ENCODE measurements around the gene DHX34.
"Not testable (repeated sequence)": the region's sequence is repeated elsewhere in the genome, so short reads cannot be mapped to it uniquely, and the experiment has no call there.

Gene DHX34

GRCh38 chr19:47404334-47405196 is 55.5 kb downstream of the DHX34 start:
- Histone ChIP-seq H3K4me1 (ENCODE audit: insufficient read depth, low read length) (no peaks in the 10 kb centered on the region), H3K4me3 (ENCODE audit: low read depth in 1 of 2, low read length in 2 of 2) (no peak overlapping the region), H3K27me3 (ENCODE audit: control insufficient read depth in 1 of 2, insufficient read depth in 2 of 2, low read length in 2 of 2) (peaks cover 0 to 12% of the 10 kb centered on the region in 2 donors), H3K27ac (ENCODE audit: low read depth, low read length) (no peak overlapping the region), H3K9me3 (ENCODE audit: low read length) (no peaks in the 10 kb centered on the region), H3K36me3 (ENCODE audit: insufficient read depth, low read length) (no peaks in the 10 kb centered on the region), H3K9ac (ENCODE audit: low read length) (no peak overlapping the region)

DNA sequence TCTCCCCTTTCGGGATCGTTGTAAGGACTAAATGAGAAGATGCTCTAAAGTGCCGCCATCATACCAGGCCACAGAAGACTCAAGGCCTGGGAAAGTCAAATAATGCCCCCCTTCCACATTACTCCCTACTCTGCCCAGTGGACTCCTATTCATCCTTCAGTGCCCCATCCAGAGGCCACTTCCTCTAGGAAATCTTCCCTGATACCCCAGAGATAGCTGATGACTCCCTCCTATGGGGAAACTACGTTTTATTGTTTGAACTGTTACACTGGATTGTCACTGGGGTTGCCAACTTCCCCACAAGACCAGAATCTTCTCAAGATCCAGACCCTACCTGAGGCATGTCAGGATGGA is 56.1 kb downstream of the DHX34 start:
- Histone ChIP-seq H3K27ac (ENCODE audit: low read depth, low read length) (no peak overlapping the region), H3K27me3 (ENCODE audit: control insufficient read depth in 1 of 2, insufficient read depth in 2 of 2, low read length in 2 of 2) (peaks cover 0 to 10% of the 10 kb centered on the region in 2 donors), H3K4me1 (ENCODE audit: insufficient read depth, low read length) (no peaks in the 10 kb centered on the region), H3K9ac (ENCODE audit: low read length) (no peak overlapping the region), H3K36me3 (ENCODE audit: insufficient read depth, low read length) (no peaks in the 10 kb centered on the region), H3K9me3 (ENCODE audit: low read length) (no peaks in the 10 kb centered on the region), H3K4me3 (ENCODE audit: low read depth in 1 of 2, low read length in 2 of 2) (no peak overlapping the region)

DNA sequence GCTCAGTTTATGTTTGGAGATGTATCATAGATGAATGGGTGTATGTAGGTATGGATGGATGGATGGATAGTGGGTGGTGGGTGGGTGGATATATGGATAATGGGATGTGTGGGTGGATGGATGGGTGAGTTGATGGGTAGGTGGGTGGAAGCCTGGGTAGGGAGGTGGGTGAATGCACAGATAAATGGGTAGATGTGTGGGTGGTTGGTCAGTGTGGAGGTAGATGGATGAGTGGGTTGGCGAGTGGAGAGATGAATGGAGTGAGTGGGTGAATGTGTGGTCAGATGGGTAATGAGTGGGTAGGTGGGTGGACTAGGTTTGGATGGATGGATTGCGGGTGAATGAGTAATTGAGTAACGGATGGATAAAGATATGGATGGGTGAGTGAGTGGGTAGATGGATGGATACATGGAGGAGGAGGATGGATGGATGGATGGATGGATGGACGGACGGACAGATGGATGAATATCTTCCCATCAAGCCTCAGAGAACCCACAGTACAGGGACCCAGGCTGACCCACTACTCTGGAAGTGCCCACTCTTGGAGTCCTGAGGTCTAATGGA is 56.8 kb downstream of the DHX34 start:
- Histone ChIP-seq H3K9ac (ENCODE audit: low read length) (no peak overlapping the region), H3K9me3 (ENCODE audit: low read length) (no peaks in the 10 kb centered on the region), H3K36me3 (ENCODE audit: insufficient read depth, low read length) (no peaks in the 10 kb centered on the region), H3K4me1 (ENCODE audit: insufficient read depth, low read length) (no peaks in the 10 kb centered on the region), H3K27ac (ENCODE audit: low read depth, low read length) (no peak overlapping the region), H3K27me3 (ENCODE audit: control insufficient read depth in 1 of 2, insufficient read depth in 2 of 2, low read length in 2 of 2) (peaks cover 0 to 10% of the 10 kb centered on the region in 2 donors), H3K4me3 (ENCODE audit: low read depth in 1 of 2, low read length in 2 of 2) (no peak overlapping the region)

DNA sequence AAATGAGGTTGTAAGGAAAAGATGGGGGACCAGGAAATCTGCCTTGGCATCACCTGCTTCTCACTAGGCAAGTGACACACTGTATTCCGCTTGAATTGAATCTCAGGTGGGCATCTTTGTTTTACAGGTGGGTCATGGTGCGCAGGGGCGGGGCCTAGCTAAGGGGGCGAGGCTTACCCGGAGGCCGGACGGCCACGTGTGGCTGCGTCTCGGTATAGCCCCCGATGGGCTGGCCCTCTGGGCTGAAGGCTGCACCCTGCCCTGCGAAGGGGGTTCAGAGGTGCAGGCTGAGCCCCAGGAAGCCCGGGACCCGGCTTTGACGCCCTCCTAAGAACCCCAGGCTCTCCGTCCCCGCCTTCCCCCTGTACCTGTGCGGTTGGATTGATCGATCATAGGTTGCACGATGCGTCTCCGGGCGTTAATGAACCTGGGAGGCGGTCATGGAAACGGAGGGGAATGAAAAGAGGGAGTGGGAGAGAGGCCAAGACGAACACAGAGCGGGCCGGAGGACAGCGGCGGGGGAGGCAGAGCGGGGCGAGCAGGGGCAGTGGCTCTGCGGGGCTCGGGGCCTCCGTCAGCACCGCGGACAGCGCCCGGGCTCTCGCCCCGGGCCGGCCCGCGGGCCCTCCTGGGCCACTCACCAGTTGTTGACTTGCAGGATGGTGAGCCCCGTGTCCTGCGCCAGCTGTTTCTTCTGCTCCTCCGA is 57.7 kb downstream of the DHX34 start:
- Histone ChIP-seq H3K4me3 (ENCODE audit: low read depth in 1 of 2, low read length in 2 of 2) (no peak overlapping the region), H3K27me3 (ENCODE audit: control insufficient read depth in 1 of 2, insufficient read depth in 2 of 2, low read length in 2 of 2) (peaks cover 0 to 10% of the 10 kb centered on the region in 2 donors), H3K9ac (ENCODE audit: low read length) (no peak overlapping the region), H3K9me3 (ENCODE audit: low read length) (no peaks in the 10 kb centered on the region), H3K36me3 (ENCODE audit: insufficient read depth, low read length) (no peaks in the 10 kb centered on the region), H3K4me1 (ENCODE audit: insufficient read depth, low read length) (no peaks in the 10 kb centered on the region), H3K27ac (ENCODE audit: low read depth, low read length) (no peak overlapping the region)

DNA sequence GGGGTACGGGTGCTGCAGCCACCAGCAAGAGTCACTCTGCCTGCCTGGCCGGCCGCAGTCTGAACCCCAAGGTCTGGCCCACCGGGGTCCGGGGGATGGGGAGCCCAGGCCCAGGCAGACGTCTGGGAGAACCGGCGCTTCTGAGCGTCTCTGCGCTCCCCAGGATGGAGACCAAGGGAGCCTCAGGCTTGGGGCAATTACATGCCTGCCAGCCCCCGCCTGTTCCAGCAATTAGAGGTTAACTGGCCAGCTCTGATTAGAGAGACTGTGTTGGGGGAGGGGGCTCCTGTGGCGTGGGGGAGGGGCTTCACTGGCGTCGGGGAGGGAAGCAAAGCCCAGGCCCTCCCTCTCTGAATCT is 58.3 kb downstream of the DHX34 start:
- Histone ChIP-seq H3K4me3 (ENCODE audit: low read depth in 1 of 2, low read length in 2 of 2) (no peak overlapping the region), H3K27ac (ENCODE audit: low read depth, low read length) (no peak overlapping the region), H3K36me3 (ENCODE audit: insufficient read depth, low read length) (no peaks in the 10 kb centered on the region), H3K9ac (ENCODE audit: low read length) (no peak overlapping the region), H3K4me1 (ENCODE audit: insufficient read depth, low read length) (no peaks in the 10 kb centered on the region), H3K27me3 (ENCODE audit: control insufficient read depth in 1 of 2, insufficient read depth in 2 of 2, low read length in 2 of 2) (peaks cover 0 to 10% of the 10 kb centered on the region in 2 donors), H3K9me3 (ENCODE audit: low read length) (no peaks in the 10 kb centered on the region)

GRCh38 chr19:47408156-47408938 is 59.2 kb downstream of the DHX34 start:
- no peak overlapping the region for H3K27ac ChIP-seq (ENCODE audit: low read depth, low read length)
- no peaks in the 10 kb centered on the region for H3K9me3 ChIP-seq (ENCODE audit: low read length)
- H3K9ac ChIP-seq (ENCODE audit: low read length) = no peak overlapping the region
- peaks cover 0 to 10% of the 10 kb centered on the region in 2 donors for H3K27me3 ChIP-seq (ENCODE audit: control insufficient read depth in 1 of 2, insufficient read depth in 2 of 2, low read length in 2 of 2)
- H3K36me3 ChIP-seq (ENCODE audit: insufficient read depth, low read length) = no peaks in the 10 kb centered on the region
- H3K4me3 ChIP-seq (ENCODE audit: low read depth in 1 of 2, low read length in 2 of 2) = no peak overlapping the region
- no peaks in the 10 kb centered on the region for H3K4me1 ChIP-seq (ENCODE audit: insufficient read depth, low read length)

- no peak overlapping the region for H3K4me3 ChIP-seq (ENCODE audit: low read depth in 1 of 2, low read length in 2 of 2)
- H3K27me3 ChIP-seq (ENCODE audit: control insufficient read depth in 1 of 2, insufficient read depth in 2 of 2, low read length in 2 of 2) = peaks cover 0 to 12% of the 10 kb centered on the region in 2 donors
- H3K9ac ChIP-seq (ENCODE audit: low read length) = no peak overlapping the region
- no peaks in the 10 kb centered on the region for H3K4me1 ChIP-seq (ENCODE audit: insufficient read depth, low read length)
- H3K27ac ChIP-seq (ENCODE audit: low read depth, low read length) = no peak overlapping the region
- H3K36me3 ChIP-seq (ENCODE audit: insufficient read depth, low read length) = no peaks in the 10 kb centered on the region
- no peaks in the 10 kb centered on the region for H3K9me3 ChIP-seq (ENCODE audit: low read length)
These were observed 62.0 kb downstream of the DHX34 start for GRCh38 chr19:47411101-47411500.

DNA sequence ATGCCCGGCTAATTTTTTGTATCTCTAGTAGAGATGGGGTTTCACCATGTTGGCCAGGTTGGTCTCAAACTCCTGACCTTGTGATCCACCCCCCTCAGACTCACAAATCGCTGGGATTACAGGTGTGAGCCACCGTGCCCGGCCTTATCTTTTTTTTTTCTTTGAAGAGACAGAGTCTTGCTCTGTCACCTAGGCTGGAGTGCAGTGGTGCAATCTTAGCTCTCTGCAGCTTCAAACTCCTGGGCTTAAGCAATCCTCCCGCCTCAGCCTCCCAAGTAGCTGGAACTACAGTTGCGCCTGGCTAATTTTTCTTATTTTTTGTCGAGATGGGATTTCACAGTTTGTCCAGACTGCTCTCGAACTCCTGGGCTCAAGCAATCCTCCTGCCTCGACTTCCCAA is 62.6 kb downstream of the DHX34 start:
- H3K9ac ChIP-seq (ENCODE audit: low read length); H3K4me3 ChIP-seq (ENCODE audit: low read depth in 1 of 2, low read length in 2 of 2); H3K27ac ChIP-seq (ENCODE audit: low read depth, low read length); H3K9me3 ChIP-seq (ENCODE audit: low read length); H3K4me1 ChIP-seq (ENCODE audit: insufficient read depth, low read length); H3K36me3 ChIP-seq (ENCODE audit: insufficient read depth, low read length): not testable (repeated sequence)
- H3K27me3 ChIP-seq (ENCODE audit: control insufficient read depth in 1 of 2, insufficient read depth in 2 of 2, low read length in 2 of 2) = peaks cover 0 to 15% of the 10 kb centered on the region in 2 donors

GRCh38 chr19:47413941-47414340 is 64.8 kb downstream of the DHX34 start:
- Histone ChIP-seq H3K4me1 (ENCODE audit: insufficient read depth, low read length) (peaks cover 6% of the 10 kb centered on the region), H3K4me3 (ENCODE audit: low read depth in 1 of 2, low read length in 2 of 2) (no peak overlapping the region), H3K9me3 (ENCODE audit: low read length) (no peaks in the 10 kb centered on the region), H3K27ac (ENCODE audit: low read depth, low read length) (no peak overlapping the region), H3K27me3 (ENCODE audit: control insufficient read depth in 1 of 2, insufficient read depth in 2 of 2, low read length in 2 of 2) (peaks cover 0 to 30% of the 10 kb centered on the region in 2 donors), H3K9ac (ENCODE audit: low read length) (no peak overlapping the region), H3K36me3 (ENCODE audit: insufficient read depth, low read length) (no peaks in the 10 kb centered on the region)

GRCh38 chr19:47414469-47414868 is 65.4 kb downstream of the DHX34 start:
- Histone ChIP-seq H3K4me3 (ENCODE audit: low read depth in 1 of 2, low read length in 2 of 2) (no peak overlapping the region), H3K9me3 (ENCODE audit: low read length) (no peaks in the 10 kb centered on the region), H3K4me1 (ENCODE audit: insufficient read depth, low read length) (peaks cover 6% of the 10 kb centered on the region), H3K27me3 (ENCODE audit: control insufficient read depth in 1 of 2, insufficient read depth in 2 of 2, low read length in 2 of 2) (peaks cover 0 to 34% of the 10 kb centered on the region in 2 donors), H3K9ac (ENCODE audit: low read length) (no peak overlapping the region), H3K36me3 (ENCODE audit: insufficient read depth, low read length) (no peaks in the 10 kb centered on the region), H3K27ac (ENCODE audit: low read depth, low read length) (no peak overlapping the region)

DNA sequence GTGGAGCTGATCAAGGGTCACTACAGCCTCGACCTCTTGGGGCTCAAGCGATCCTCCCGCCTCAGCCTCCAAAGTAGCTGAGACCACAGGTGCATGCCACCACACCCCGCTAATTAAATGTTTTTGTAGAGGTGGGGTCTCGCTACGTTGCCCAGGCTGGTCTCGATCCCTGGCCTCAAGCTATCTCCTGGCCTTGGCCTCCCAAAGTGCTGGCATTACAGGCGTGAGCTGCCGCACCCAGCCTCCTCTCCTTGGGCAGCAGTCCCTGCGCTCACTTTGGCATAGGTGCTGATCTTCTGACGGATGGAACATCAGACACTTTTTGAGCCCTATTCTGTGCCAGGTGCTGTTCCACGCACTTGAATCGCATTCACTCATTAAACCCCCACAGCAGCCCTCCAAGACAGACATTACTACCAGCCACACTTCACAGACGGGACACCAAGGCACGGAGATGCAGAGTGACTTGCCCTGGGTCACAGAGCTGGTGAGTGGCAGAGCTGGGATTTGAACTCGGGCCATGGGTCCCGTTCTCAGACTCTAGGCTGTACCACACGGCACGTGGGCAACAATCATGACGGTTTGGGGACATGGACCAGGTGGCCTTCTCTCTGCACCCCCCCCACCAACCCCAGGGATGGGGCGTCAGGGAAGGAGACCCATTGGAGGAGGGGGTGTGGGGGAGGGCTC is 67.0 kb downstream of the DHX34 start:
- peaks cover 0 to 51% of the 10 kb centered on the region in 2 donors for H3K27me3 ChIP-seq (ENCODE audit: control insufficient read depth in 1 of 2, insufficient read depth in 2 of 2, low read length in 2 of 2)
- H3K4me3 ChIP-seq (ENCODE audit: low read depth in 1 of 2, low read length in 2 of 2) = no peak overlapping the region
- peaks cover 6% of the 10 kb centered on the region for H3K4me1 ChIP-seq (ENCODE audit: insufficient read depth, low read length)
- H3K9ac ChIP-seq (ENCODE audit: low read length) = no peak overlapping the region
- no peak overlapping the region for H3K27ac ChIP-seq (ENCODE audit: low read depth, low read length)
- no peaks in the 10 kb centered on the region for H3K9me3 ChIP-seq (ENCODE audit: low read length)
- no peaks in the 10 kb centered on the region for H3K36me3 ChIP-seq (ENCODE audit: insufficient read depth, low read length)

Measured in muscle layer of colon (tissue), 2 donors.